Stomach (tissue), 4 donors: ENCODE data around the gene DAPK2.

ENCODE experiments used
- POLR2AphosphoS5 ChIP-seq, 3 donors: sonication (generic); formaldehyde crosslinking; IDR thresholded peaks; one replicate each; pipeline ENCODE4 v1.6.1; 2016; ENCODE audit warnings: antibody characterized with exemption in 3 of 3
- TF ChIP-seq, protein P1 (sequence below), 7 experiments: fragments of 450-650 bp in 4 of 7; fragments of 200-600 bp in 3 of 7; sonication (generic) in 3 of 7; IDR thresholded peaks; one replicate each; pipeline ENCODE4 v1.5.1; 2016 to 2019; ENCODE audit warnings: antibody characterized with exemption in 7 of 7, control low read depth in 2 of 7, mild to moderate bottlenecking in 1 of 7

DNA sequence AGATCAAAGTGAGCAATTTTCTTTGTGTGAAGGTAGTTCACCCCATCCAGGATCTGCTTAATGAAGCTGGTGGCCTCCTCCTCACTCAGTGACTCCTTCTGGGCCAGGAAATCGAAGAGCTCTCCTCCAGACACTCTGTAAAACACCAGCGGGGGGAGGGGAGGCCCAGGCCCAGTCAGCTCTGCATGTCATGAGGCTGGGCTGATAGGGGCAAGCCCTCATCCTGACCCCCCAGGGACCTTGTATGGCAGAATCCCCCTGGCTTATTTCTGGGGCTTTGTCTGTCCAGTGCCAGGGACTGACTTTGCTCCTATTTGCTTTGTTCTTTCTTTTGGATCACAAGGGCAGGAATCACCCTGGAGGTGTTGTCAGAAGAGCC, 74.9 kb downstream of the DAPK2 start:
- TF ChIP-seq, protein P1, sequence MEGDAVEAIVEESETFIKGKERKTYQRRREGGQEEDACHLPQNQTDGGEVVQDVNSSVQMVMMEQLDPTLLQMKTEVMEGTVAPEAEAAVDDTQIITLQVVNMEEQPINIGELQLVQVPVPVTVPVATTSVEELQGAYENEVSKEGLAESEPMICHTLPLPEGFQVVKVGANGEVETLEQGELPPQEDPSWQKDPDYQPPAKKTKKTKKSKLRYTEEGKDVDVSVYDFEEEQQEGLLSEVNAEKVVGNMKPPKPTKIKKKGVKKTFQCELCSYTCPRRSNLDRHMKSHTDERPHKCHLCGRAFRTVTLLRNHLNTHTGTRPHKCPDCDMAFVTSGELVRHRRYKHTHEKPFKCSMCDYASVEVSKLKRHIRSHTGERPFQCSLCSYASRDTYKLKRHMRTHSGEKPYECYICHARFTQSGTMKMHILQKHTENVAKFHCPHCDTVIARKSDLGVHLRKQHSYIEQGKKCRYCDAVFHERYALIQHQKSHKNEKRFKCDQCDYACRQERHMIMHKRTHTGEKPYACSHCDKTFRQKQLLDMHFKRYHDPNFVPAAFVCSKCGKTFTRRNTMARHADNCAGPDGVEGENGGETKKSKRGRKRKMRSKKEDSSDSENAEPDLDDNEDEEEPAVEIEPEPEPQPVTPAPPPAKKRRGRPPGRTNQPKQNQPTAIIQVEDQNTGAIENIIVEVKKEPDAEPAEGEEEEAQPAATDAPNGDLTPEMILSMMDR (IDR thresholded peaks at IDR 0.05): no peak
- no peak for TF ChIP-seq POLR2AphosphoS5 (IDR thresholded peaks at IDR 0.05)
